GM12878 (cell line): ENCODE results near the gene MORC3. TPM values are rescaled to one million over a fixed set of nuclear protein-coding genes. Genes with fewer than 3 reads are reported as not detected.

Source experiments
- ATAC-seq: fragments of 200-7000 bp; cut with Tn5 transposase; 3 replicates; pipeline ENCODE4 v1.9.1; 2020; ENCODE audit warnings: mild to moderate bottlenecking, moderate library complexity
- BruUV-seq: library from RNA; stranded (reverse); fragments of 400-500 nt; replicated peaks from 2 replicates; lab custom pipeline; 2021; lab: Mats Ljungman, UMichigan
- CTCF ChIA-PET: fragments of 300-600 bp; sonication (Branson Sonifier 250); formaldehyde crosslinking; extraction: SDS; loops from one replicate; lab custom pipeline; 2021; ENCODE audit warnings: inconsistent platforms; lab: Yijun Ruan, JAX
- POLR2A ChIA-PET: fragments of 350-600 bp; formaldehyde crosslinking; extraction: SDS; loops from one replicate; lab custom pipeline; 2021; ENCODE audit warnings: inconsistent platforms; lab: Charles Lee
- RAD21 ChIA-PET: fragments of 300-600 bp; sonication (Branson Sonifier 250); formaldehyde crosslinking; loops from one replicate; lab custom pipeline; 2023; ENCODE audit warnings: antibody characterized with exemption; ENCODE audit not compliant: unreplicated experiment; lab: Charles Lee
- SMC1A ChIA-PET: fragments of 300-600 bp; sonication (Branson Sonifier 250); formaldehyde crosslinking; loops from one replicate; lab custom pipeline; 2023; ENCODE audit not compliant: unreplicated experiment, uncharacterized antibody; lab: Charles Lee
- DNase-seq: peaks from one replicate; pipeline ENCODE4 v3.0.0-alpha.2; 2011; ENCODE audit warnings: low read depth, low spot score
- FAIRE-seq: peaks from 3 replicates; lab custom pipeline; 2011; peaks lifted over from hg19 to GRCh38; lab: Jason Lieb, UNC
- H2AFZ ChIP-seq: 2 replicates; pipeline ENCODE4 v1.6.0; 2011; ENCODE audit warnings: low read depth, low read length, control low read depth; ENCODE audit not compliant: control insufficient read depth
- H3K27ac ChIP-seq: 2 replicates; pipeline ENCODE4 v1.5.1; 2011; ENCODE audit warnings: control low read depth; ENCODE audit not compliant: control insufficient read depth, insufficient read depth
- H3K27me3 ChIP-seq, 2 experiments: replicated peaks in 1 of 2; 2 replicates each; pipeline versions ENCODE4 v1.6.0 to v1.6.1; 2011; ENCODE audit warnings: low read length in 1 of 2; ENCODE audit not compliant: control insufficient read depth in 2 of 2, insufficient read depth in 2 of 2
- H3K36me3 ChIP-seq, 2 experiments: 2 replicates each; pipeline ENCODE4 v1.5.1; 2011; ENCODE audit warnings: low read length in 1 of 2; ENCODE audit not compliant: control insufficient read depth in 2 of 2, insufficient read depth in 2 of 2
- H3K4me1 ChIP-seq: 2 replicates; pipeline ENCODE4 v1.6.1; 2011; ENCODE audit warnings: mild to moderate bottlenecking, low read length, moderate library complexity, mixed read lengths; ENCODE audit not compliant: control insufficient read depth, insufficient read depth
- H3K4me2 ChIP-seq: 2 replicates; pipeline ENCODE4 v1.6.0; 2011; ENCODE audit warnings: control low read depth; ENCODE audit not compliant: control insufficient read depth, insufficient read depth
- H3K4me3 ChIP-seq: fragments of 200-600 bp; sonication (generic); 2 replicates; pipeline ENCODE4 v1.5.1; 2016
- H3K79me2 ChIP-seq: 2 replicates; pipeline ENCODE4 v1.6.0; 2011; ENCODE audit warnings: low read length; ENCODE audit not compliant: control insufficient read depth, insufficient read depth
- H3K9ac ChIP-seq: 2 replicates; pipeline ENCODE4 v1.8.0; 2011; ENCODE audit warnings: low read length, control low read depth, mixed read lengths; ENCODE audit not compliant: control insufficient read depth, insufficient read depth
- H3K9me3 ChIP-seq: replicated peaks from 3 replicates; pipeline ENCODE4 v1.5.1; 2011; ENCODE audit warnings: mild to moderate bottlenecking, low read length; ENCODE audit not compliant: control insufficient read depth, insufficient read depth
- H4K20me1 ChIP-seq: 2 replicates; pipeline ENCODE4 v1.6.0; 2011; ENCODE audit not compliant: control insufficient read depth, insufficient read depth
- ATF7 ChIP-seq: fragments of 450-650 bp; IDR thresholded peaks from 2 replicates; pipeline ENCODE4 v1.6.1; 2016; ENCODE audit warnings: low read depth, mild to moderate bottlenecking
- GATAD2B ChIP-seq: fragments of 450-650 bp; conservative IDR thresholded peaks from 2 replicates; pipeline ENCODE4 v1.6.1; 2017; ENCODE audit warnings: low read depth, mild to moderate bottlenecking, moderate library complexity
- HDAC2 ChIP-seq: fragments of 200-600 bp; sonication (generic); IDR thresholded peaks from 2 replicates; pipeline ENCODE4 v1.6.1; 2017
- MLLT1 ChIP-seq: fragments of 450-650 bp; IDR thresholded peaks from 2 replicates; pipeline ENCODE4 v1.6.1; 2016; ENCODE audit warnings: mild to moderate bottlenecking
- MTA2 ChIP-seq: fragments of 450-650 bp; IDR thresholded peaks from 2 replicates; pipeline ENCODE4 v1.6.1; 2016; ENCODE audit warnings: low read depth, mild to moderate bottlenecking, moderate library complexity
- STAT3 ChIP-seq: IDR thresholded peaks from 2 replicates; pipeline ENCODE4 v1.6.1; 2011; ENCODE audit warnings: low read depth, low read length, improper control_type of control experiment
- ZBED1 ChIP-seq: IDR thresholded peaks from 2 replicates; pipeline ENCODE4 v1.6.1; 2016; ENCODE audit warnings: borderline replicate concordance
- WGBS: methylation state at CpG from one replicate; pipeline ENCODE4 v1.1.6; 2016; ENCODE audit warnings: low lambda C conversion rate; ENCODE audit not compliant: insufficient replicate concordance, insufficient coverage; ENCODE audit errors: missing lambda C conversion rate; 5-methylcytosine and 5-hydroxymethylcytosine counted together
- in situ Hi-C: fragments of 300-500 bp; cut with MboI; formaldehyde crosslinking; loops from 9 replicates; pipeline ENCODE4 v1.14.3; 2018; ENCODE audit warnings: mixed read lengths
- intact Hi-C: fragments of 100-400 bp; cut with micrococcal nuclease; formaldehyde crosslinking; loops from one replicate; pipeline ENCODE4 v1.14.2; 2022; ENCODE audit not compliant: unreplicated experiment
- polyA plus RNA-seq, 11 experiments: library from polyadenylated mRNA; depleted of rRNA in 4 of 11; unstranded in 6 of 11; stranded (reverse) in 5 of 11; fragments of >200 nt; fragmentation: Nextera tagmentation in 4 of 11; fragmentation: Illumina TruSeq in 1 of 11; extraction: Ambion mirVana in 4 of 11; extraction: Trizol in 1 of 11; gene quantifications; 1 replicate in 1 of 11; 2 replicates in 10 of 11; pipeline versions ENCODE4 v1.2.1 to v1.2.3, GENCODE V29; 2011 to 2016; ENCODE audit warnings: inconsistent platforms in 2 of 11, missing spikeins in 2 of 11, low read depth in 1 of 11
- total RNA-seq, 4 experiments: library from RNA; depleted of rRNA in 3 of 4; stranded (reverse); fragments of >200 nt in 3 of 4; fragmentation: Illumina TruSeq in 1 of 4; extraction: Trizol in 1 of 4; gene quantifications; 2 replicates each; pipeline versions ENCODE4 v1.2.1 to v1.2.3, GENCODE V29; 2013 to 2021

The MORC3 gene
- total and polyA plus RNA-seq, 10 of the 15 experiments (the other 5 are each of a cell fraction or from before 2014, with no cell fraction given) = 5.5 to 29.9 (median 16.3) TPM

GRCh38 chr21:36377391-36377842, 57.4 kb downstream of the MORC3 start:
- ChIA-PET CTCF (interaction anchor here (0.6 kb wide), 1 partner anchor 554 kb away, joined by 3 read pairs; no protein-coding TSS in a partner anchor), RAD21 (no interaction called here), SMC1A (interaction anchor here (1.9 kb wide), 1 partner anchor 8 kb away, joined by 5 read pairs; the partner anchor contains the start of gene CHAF1B), POLR2A (no interaction called here)
- Histone ChIP-seq H3K9ac (no peak overlapping the region), H4K20me1 (no peaks in the 10 kb centered on the region), H3K27ac (no peak overlapping the region), H3K4me2 (no peak overlapping the region), H3K4me1 (no peaks in the 10 kb centered on the region), H3K79me2 (no peaks in the 10 kb centered on the region), H3K36me3 (peaks cover 1 to 10% of the 10 kb centered on the region in 2 experiments), H3K4me3 (no peak overlapping the region), H3K27me3 (no peaks in the 10 kb centered on the region), H2AFZ (no peak overlapping the region), H3K9me3 (no peaks in the 10 kb centered on the region)
- no peak for DNase-seq
- WGBS = 82% methylated on average over 7 of the region's 7 CpGs
- ATAC-seq = no peak
- BruUV-seq = TSS peak; percentile 34
- FAIRE-seq = no peak
- intact Hi-C loops = no loop called here
- TF ChIP-seq GATAD2B (no peak), STAT3 (no peak), MTA2 (no peak), HDAC2 (no peak), ATF7 (no peak), ZBED1 (no peak), MLLT1 (no peak)
- in situ Hi-C loops = no loop called here
